Measurements from ENCODE around the gene ZNF526.

ZNF526 gene

DNA sequence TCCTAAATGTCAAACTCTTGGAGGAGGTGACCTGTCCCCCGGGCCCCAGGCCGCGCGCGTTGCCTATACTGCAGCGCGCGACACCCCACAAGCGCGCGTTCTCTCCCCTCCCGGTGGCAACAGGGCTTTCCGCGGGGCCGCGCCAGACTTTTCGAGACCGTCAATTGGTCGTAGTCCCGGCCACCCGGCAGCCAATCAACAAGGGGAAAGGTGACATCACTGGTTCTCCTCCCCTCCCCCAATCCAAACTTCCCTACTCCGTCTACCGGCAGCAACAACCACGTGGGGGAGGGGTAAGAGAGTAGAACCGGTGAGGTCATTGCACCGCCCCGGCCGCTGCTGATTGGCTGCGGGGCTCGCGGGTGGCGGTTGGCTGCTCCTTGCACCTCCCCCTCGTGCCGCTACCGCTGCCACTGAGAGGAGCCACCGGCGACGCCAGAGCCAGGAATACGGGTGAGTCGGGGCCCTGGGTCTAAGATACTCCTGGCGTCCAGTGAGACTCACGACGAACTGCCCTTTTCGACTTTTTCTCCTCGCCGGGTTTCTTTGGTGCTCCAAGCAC is 48.1 kb downstream of the ZNF526 start:
- peak; percentile 99 for DNase-seq

DNA sequence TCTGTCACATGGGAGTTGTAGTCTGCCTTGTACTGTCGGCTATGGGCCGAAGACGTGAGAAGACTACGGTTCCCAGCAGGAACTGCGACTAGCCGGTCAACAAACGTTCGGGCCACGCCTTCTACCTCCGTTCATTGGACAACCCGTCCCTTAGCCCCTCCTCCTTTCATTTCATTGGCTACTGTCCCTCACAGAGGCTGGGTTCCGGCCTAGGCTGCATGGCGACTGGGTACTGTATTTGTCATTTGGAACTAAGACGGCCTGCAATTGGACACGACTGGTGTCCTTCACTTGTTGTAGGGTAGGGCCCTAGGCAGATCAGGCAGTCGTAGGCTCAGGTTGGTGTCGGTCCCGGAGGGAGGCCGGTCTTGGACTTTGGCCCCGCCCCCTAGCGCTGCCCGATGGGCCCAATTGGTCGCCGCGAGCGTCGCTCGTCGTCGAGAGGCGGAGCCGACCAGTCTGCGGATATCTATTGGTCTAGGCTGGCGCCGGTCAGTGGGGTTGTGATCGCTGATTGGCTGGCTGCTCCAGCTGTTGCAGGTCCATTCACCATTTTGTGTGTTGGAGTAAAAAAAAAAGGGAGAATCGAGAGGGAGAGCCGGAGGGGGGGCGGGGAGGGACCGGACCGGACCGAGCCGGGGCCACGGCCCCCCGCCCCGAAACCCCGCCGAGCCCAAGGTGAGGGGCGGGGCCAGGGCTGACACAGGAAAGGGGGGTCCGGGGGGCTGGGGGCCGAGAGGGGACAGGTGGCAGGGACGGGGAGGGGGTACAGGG is 48.8 kb downstream of the ZNF526 start, which contains the start of gene CIC:
TSS of gene CIC (plus strand) at position 549 of the 774 bp plus-strand sequence. CDS start 2,532 bp downstream, outside the sequence.
- peak; percentile 100 for DNase-seq

DNA sequence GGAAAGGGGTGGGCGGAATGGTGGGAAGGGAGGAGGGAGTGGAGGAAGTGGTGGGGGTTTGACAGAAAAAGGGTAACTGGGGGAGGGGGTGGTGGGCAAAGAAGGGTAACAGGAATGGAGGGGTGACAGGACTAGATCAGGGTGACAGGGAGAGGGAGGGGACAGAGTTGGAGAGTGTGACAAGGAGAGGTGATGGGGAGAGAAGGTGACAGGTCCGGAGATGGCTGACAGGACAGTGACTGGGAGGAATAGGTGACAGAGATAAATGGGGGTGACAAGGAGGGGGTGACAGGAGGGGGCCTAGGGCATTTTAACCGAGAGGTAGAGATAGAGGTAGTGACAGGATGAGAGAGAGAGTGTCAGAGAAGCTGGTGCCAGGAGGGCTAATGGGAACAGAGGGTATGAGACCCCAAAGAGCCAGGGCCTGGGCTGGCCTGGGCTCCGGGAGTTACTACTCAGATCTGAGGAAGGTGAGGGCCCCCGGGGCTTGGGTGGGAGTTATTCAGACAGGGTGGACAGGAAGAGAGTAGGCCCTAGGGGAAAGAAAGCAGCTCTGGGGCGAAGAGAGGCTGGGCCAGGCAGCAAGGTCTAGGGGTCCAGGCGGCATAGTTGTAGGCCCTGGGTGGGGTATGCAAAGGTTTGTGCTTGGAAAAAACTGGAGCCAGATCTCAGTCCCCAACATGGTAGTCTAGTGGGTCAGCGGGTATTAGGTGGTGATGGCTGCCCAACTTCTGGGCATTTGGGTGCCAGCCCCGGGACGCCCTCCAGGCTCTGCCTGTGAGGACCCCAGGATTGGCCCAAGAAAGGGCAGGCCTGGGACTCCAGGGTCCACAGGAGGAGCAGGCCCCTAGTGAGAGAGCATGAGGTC is 49.6 kb downstream of the ZNF526 start:
- no peak for DNase-seq

DNA sequence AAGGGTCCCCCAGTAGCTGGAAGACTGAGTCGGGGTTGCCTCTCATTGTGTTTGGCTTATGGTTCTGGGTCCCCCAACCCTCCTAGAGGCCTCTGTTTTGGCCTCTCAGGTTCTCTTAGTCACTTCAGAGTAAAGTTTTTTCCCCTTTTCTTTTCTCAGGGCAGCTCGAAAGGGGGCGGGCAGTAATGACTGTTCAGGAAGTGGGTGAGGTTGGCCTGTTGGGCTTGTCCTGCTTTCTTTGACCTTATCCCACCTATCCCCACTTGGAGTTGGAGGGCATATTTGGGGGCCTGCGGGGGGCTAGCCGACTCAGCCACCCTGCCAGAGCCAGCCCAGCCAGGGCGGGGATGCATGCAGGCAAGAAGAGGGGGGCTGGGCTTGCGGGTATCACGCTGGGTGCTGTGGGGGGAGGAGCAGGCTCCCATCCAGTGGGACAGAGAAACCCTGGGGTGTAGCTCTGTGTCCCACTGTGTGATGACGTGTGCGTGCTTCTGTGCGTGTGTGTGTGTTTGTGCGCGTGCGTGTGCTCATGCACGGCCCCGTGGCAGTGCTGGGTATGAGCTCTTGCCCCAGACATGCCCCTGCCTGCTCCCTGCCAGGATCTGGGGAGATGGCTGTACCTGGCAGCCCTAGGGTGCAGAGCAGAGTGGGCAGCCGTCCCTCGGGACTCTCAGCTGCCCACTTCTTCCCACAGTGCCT is 50.4 kb downstream of the ZNF526 start:
- peak; percentile 75 for DNase-seq

DNA sequence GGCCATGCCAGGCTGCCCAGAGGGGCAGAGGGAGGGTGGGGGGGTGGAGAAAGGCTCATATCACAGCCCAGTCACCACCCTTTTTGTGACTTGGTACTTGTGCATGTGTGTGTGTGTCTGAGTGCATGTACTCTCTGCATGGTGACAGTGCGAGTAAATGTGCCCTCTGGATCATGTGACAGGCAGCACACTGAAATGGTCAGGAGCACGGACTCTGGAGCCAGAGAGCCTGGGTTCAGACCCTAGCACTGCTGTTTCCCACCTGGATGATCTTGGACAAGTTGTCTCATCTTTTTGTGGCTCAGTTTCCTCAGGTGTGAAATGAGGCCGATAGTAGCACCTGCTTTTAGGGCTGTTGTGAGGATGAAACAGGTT is 50.9 kb downstream of the ZNF526 start:
- no peak for DNase-seq

DNA sequence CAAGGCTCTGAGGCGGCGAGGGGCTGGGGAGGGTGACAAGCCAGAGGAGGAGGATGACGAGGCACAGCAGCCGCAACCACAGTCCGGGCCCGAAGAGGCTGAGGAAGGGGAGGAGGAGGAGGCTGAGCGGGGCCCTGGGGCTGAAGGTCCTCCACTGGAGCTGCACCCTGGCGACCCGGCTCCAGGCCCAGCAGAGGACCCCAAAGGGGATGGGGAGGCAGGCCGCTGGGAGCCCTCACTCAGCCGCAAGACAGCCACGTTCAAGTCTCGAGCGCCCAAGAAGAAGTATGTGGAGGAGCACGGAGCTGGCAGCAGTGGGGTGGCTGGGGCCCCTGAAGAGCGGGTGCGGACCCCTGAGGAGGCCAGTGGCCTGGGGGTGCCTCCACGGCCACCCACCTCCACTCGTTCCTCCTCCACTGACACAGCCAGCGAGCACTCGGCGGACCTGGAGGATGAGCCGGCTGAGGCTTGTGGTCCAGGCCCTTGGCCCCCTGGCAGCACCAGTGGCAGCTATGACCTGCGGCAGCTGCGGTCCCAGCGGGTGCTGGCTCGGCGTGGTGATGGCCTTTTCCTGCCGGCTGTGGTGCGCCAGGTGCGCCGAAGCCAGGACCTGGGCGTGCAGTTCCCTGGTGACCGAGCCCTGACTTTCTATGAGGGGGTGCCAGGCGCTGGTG is 51.9 kb downstream of the ZNF526 start:
- DNase-seq, result no peak

DNA sequence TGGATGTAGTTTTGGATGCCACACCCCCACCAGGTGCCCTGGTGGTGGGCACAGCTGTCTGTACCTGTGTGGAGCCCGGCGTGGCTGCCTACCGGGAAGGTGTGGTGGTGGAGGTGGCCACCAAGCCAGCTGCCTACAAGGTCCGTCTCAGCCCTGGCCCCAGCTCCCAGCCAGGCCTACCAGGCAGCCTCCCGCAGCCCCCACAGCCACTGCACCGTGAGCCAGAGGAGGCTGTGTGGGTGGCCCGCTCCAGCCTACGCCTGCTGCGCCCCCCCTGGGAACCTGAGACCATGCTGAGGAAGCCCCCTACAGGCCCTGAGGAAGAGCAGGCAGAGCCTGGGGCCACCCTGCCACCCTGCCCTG is 52.4 kb downstream of the ZNF526 start:
- no peak for DNase-seq

DNA sequence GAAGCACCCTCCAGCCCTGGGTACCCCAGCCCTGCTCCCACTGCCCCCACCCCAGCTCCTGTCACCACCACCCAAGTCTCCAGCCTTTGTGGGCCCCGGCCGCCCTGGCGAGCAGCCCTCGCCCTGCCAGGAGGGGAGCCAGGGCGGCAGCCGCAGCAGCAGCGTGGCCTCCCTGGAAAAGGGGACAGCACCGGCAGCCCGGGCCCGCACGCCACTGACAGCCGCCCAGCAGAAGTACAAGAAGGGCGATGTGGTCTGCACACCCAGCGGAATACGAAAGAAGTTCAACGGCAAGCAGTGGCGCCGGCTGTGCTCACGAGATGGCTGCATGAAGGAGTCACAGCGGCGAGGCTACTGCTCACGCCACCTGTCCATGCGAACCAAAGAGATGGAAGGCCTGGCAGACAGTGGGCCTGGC is 52.9 kb downstream of the ZNF526 start:
- no peak for DNase-seq

DNA sequence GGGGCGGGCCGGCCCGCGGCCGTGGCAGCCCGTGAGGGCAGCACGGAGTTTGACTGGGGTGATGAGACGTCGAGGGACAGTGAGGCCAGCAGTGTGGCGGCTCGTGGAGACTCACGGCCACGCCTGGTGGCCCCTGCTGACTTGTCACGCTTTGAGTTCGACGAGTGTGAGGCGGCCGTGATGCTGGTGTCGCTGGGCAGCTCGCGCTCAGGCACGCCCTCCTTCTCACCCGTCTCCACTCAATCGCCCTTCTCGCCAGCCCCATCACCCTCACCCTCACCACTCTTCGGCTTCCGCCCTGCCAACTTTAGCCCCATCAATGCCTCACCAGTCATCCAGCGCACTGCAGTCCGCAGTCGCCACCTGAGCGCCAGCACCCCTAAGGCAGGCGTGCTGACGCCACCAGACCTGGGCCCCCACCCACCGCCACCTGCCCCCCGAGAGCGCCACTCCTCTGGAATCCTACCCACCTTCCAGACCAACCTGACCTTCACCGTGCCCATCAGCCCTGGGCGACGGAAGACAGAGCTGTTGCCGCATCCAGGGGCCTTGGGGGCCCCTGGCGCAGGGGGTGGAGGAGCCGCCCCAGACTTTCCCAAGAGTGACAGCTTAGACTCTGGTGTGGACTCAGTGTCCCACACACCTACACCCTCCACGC is 53.4 kb downstream of the ZNF526 start:
- no peak for DNase-seq

DNA sequence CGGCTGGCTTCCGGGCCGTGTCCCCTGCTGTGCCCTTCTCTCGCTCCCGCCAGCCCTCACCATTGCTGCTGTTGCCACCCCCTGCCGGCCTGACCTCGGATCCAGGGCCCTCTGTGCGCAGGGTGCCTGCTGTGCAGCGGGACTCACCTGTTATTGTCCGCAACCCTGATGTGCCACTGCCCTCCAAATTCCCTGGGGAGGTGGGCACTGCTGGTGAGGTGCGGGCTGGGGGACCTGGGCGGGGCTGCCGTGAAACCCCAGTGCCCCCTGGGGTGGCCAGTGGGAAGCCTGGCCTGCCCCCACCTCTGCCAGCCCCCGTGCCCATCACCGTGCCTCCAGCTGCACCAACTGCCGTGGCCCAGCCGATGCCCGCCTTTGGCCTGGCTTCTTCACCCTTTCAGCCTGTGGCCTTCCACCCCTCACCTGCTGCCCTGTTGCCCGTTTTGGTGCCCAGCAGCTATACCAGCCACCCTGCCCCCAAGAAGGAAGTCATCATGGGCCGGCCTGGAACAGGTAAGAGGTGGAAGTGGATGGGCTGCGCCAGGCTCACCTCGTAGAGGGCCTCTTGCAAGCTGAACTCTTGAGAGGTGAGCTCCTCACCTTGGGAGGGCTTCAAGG is 54.1 kb downstream of the ZNF526 start:
- DNase-seq, result no peak

DNA sequence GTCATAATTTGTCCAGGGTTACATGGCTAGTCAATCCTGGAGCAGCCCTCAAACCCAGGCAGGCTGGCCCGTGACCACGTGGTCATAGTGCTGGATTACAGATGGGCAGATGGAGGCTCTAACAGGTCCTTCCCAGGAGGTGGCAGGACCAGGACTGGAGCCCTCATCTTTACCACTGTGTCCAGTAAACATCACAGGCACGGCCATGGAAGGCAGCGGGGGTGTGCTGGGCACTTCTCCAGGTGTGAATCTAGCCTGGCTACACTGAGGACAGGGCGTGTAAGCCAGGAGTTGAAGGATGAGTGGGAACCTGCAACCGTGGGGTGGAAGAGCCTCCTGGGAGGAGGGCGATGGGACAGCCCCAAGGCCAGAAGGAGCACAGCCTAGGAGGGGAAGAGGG is 55.0 kb downstream of the ZNF526 start:
- DNase-seq, result no peak

DNA sequence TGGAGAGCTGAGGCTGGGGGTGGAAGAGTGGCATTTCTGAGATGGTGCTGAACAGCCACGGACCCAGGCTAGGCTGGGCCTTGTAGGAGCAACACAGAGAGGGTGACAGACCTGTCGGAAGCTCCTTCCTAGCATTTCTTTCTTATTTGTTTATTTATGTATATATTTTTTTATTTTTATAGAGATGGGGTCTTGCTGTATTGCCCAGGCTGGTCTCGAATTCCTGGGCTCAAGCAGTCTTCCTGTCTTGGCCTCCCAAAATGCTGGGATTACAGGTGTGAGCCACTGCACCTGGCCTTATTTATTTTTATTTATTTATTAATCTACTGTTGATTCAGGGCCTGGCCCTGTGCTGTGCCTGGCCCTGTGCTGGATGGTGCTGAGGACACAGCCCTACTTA is 55.4 kb downstream of the ZNF526 start:
- no peak for DNase-seq

DNA sequence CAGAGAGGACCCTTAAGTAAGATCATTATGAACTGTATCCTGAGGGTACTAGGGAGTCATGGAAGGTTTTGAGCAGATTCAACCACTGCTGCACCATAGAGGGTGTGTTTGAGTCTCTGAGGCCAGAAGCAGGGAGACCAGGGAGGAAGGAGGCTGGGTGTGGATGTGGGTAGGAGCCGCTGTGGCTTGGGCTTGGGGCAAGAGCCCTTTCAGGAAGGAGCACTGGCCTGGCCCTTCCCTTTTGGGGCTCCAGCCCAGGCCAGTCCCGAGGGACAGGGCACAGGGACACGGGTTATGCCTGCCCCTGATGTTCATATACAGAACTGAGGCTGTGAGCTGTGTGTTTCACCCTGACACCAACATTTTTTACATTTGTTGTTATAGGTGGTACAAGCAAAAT is 56.2 kb downstream of the ZNF526 start:
- DNase-seq, result no peak

DNA sequence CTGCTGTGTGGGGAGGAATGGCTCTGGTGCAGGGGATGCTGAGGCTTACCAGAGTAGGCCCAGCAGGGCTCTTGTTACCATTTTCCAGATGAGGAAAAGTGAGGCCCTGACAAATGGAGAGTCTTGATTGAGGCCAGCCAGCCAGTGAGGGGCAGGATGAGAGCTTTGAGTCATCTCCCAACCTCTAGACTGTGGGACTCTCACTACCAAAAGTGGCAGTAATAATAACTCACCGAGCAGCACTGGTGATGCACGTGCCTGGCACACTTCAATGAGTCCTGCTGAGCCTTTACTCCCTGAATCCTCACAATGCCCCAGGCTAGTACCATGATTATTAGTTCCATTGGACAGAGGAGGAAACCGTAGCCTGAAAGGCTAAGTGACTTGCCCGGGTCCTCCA is 56.7 kb downstream of the ZNF526 start:
- no peak for DNase-seq

All from CD4-positive, alpha-beta T cell treated with Interleukin-17A for 4 hours (primary cell).